Colon (tissue), 2 donors: ENCODE data around the gene NOVA2.

Source experiments
- FAIRE-seq: peaks from 2 replicates; lab custom pipeline; 2012; peaks lifted over from hg19 to GRCh38; lab: Jason Lieb, UNC
- donor health status: control.
- donor health status: control.

NOVA2 gene

GRCh38 chr19:45973553-45974338 lies at the start of gene NOVA2:
Gene NOVA2 (minus strand): TSS chr19:45973865. CDS start chr19:45973351, 514 bp downstream.
- FAIRE-seq, result no peak

GRCh38 chr19:46023311-46023779 lies 49.7 kb upstream of the NOVA2 start:
- no peak for FAIRE-seq

- no peak for FAIRE-seq
Observed at GRCh38 chr19:46022431-46023310, 49.0 kb upstream of the NOVA2 start, which contains the start of gene PGLYRP1. Gene PGLYRP1 (minus strand): TSS chr19:46023053. CDS start chr19:46023021, 32 bp downstream.

- FAIRE-seq, result no peak
Observed at GRCh38 chr19:46022061-46022430, 48.4 kb upstream of the NOVA2 start.

- FAIRE-seq, result no peak
Observed at GRCh38 chr19:46021531-46022041, 47.9 kb upstream of the NOVA2 start.

GRCh38 chr19:46020819-46021125 lies 47.1 kb upstream of the NOVA2 start:
- FAIRE-seq, result no peak

GRCh38 chr19:46019270-46019669 lies 45.6 kb upstream of the NOVA2 start:
- no peak for FAIRE-seq

- FAIRE-seq, result no peak
Observed at GRCh38 chr19:46018729-46019251, 45.1 kb upstream of the NOVA2 start.

- FAIRE-seq, result no peak
Observed at GRCh38 chr19:46017874-46018675, 44.4 kb upstream of the NOVA2 start.

- no peak for FAIRE-seq
Observed at GRCh38 chr19:46017095-46017429, 43.4 kb upstream of the NOVA2 start.

- FAIRE-seq, result no peak
Observed at GRCh38 chr19:46016426-46017094, 42.9 kb upstream of the NOVA2 start.

- FAIRE-seq, result no peak
Observed at GRCh38 chr19:46015687-46016425, 42.2 kb upstream of the NOVA2 start.

GRCh38 chr19:46014941-46015686 lies 41.4 kb upstream of the NOVA2 start:
- no peak for FAIRE-seq

- FAIRE-seq, result no peak
Observed at GRCh38 chr19:46014534-46014933, 40.9 kb upstream of the NOVA2 start.

- FAIRE-seq, result no peak
Observed at GRCh38 chr19:46009530-46010510, 36.2 kb upstream of the NOVA2 start.

GRCh38 chr19:46006411-46006810 lies 32.7 kb upstream of the NOVA2 start:
- no peak for FAIRE-seq

- no peak for FAIRE-seq
Observed at GRCh38 chr19:46002678-46003275, 29.1 kb upstream of the NOVA2 start.
